ENCODE results near the gene GPC6.

Gene GPC6

GRCh38 chr13:94309576-94309975, 1083.0 kb downstream of the GPC6 start:
- TF ChIP-seq, protein P1, sequence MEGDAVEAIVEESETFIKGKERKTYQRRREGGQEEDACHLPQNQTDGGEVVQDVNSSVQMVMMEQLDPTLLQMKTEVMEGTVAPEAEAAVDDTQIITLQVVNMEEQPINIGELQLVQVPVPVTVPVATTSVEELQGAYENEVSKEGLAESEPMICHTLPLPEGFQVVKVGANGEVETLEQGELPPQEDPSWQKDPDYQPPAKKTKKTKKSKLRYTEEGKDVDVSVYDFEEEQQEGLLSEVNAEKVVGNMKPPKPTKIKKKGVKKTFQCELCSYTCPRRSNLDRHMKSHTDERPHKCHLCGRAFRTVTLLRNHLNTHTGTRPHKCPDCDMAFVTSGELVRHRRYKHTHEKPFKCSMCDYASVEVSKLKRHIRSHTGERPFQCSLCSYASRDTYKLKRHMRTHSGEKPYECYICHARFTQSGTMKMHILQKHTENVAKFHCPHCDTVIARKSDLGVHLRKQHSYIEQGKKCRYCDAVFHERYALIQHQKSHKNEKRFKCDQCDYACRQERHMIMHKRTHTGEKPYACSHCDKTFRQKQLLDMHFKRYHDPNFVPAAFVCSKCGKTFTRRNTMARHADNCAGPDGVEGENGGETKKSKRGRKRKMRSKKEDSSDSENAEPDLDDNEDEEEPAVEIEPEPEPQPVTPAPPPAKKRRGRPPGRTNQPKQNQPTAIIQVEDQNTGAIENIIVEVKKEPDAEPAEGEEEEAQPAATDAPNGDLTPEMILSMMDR (IDR thresholded peaks at IDR 0.05; ENCODE audit: low read length), result no peak
- no peak for TF ChIP-seq EZH2 (IDR thresholded peaks at IDR 0.05; ENCODE audit: borderline replicate concordance, low read length)
- no peaks in the 10 kb centered on the region for H3F3A ChIP-seq (ENCODE audit: insufficient read depth, low read length)
- no peaks in the 10 kb centered on the region for H3K27me3 ChIP-seq (ENCODE audit: insufficient read depth, low read length)
- H3K27ac ChIP-seq (ENCODE audit: low read depth, low read length, poor library complexity, severe bottlenecking), result no peak overlapping the region
- H3K36me3 ChIP-seq (ENCODE audit: insufficient read depth, low read length), result no peaks in the 10 kb centered on the region
- H3K9me2 ChIP-seq (ENCODE audit: low read depth, low read length), result no peaks in the 10 kb centered on the region
- H4K20me1 ChIP-seq (ENCODE audit: insufficient read depth, low read length), result no peaks in the 10 kb centered on the region
- no peaks in the 10 kb centered on the region for H3K4me1 ChIP-seq (ENCODE audit: insufficient read depth, low read length, severe bottlenecking)
- H3K9me3 ChIP-seq (ENCODE audit: low read length), result no peaks in the 10 kb centered on the region
- no peak overlapping the region for H3K4me3 ChIP-seq (ENCODE audit: low read depth, low read length, poor library complexity, severe bottlenecking)
- no peaks in the 10 kb centered on the region for H3K79me2 ChIP-seq (ENCODE audit: insufficient read depth, low read length)
- H2AFZ ChIP-seq (ENCODE audit: low read length), result no peak overlapping the region
- H3K9ac ChIP-seq (ENCODE audit: low read length), result no peak overlapping the region
- H3K4me2 ChIP-seq (ENCODE audit: low read length), result no peak overlapping the region

GRCh38 chr13:94309997-94310855, 1083.6 kb downstream of the GPC6 start:
- no peak overlapping the region for H3K4me2 ChIP-seq (ENCODE audit: low read length)
- no peaks in the 10 kb centered on the region for H3K36me3 ChIP-seq (ENCODE audit: insufficient read depth, low read length)
- no peaks in the 10 kb centered on the region for H4K20me1 ChIP-seq (ENCODE audit: insufficient read depth, low read length)
- H3K79me2 ChIP-seq (ENCODE audit: insufficient read depth, low read length), result no peaks in the 10 kb centered on the region
- H3K9ac ChIP-seq (ENCODE audit: low read length), result no peak overlapping the region
- no peaks in the 10 kb centered on the region for H3K9me2 ChIP-seq (ENCODE audit: low read depth, low read length)
- H3K9me3 ChIP-seq (ENCODE audit: low read length), result no peaks in the 10 kb centered on the region
- TF ChIP-seq, protein P1 (IDR thresholded peaks at IDR 0.05; ENCODE audit: low read length), result no peak
- no peak for TF ChIP-seq EZH2 (IDR thresholded peaks at IDR 0.05; ENCODE audit: borderline replicate concordance, low read length)
- no peak overlapping the region for H3K27ac ChIP-seq (ENCODE audit: low read depth, low read length, poor library complexity, severe bottlenecking)
- H3K4me1 ChIP-seq (ENCODE audit: insufficient read depth, low read length, severe bottlenecking), result no peaks in the 10 kb centered on the region
- no peaks in the 10 kb centered on the region for H3F3A ChIP-seq (ENCODE audit: insufficient read depth, low read length)
- no peak overlapping the region for H3K4me3 ChIP-seq (ENCODE audit: low read depth, low read length, poor library complexity, severe bottlenecking)
- no peaks in the 10 kb centered on the region for H3K27me3 ChIP-seq (ENCODE audit: insufficient read depth, low read length)
- H2AFZ ChIP-seq (ENCODE audit: low read length), result no peak overlapping the region

DNA sequence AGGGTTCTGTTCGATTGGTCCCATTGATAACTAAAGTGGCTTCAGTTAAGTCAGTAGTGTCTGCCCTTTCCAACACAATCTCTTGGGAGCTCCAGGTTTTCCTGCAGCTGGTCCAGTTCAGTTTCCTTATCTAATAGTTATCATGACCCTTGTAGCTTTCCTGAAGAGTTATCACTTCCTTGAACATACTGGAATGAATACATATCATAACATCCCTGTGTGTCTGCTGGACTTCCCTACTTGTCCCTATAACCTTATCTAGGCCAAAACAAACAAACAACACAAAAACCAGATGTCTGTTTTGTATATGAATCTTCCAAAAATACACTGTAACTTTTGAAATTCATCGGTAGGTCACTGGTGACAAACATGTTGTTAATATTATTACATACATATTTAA, 1085.3 kb downstream of the GPC6 start:
- no peaks in the 10 kb centered on the region for H3K27me3 ChIP-seq (ENCODE audit: insufficient read depth, low read length)
- H3K9me3 ChIP-seq (ENCODE audit: low read length), result no peaks in the 10 kb centered on the region
- H3F3A ChIP-seq (ENCODE audit: insufficient read depth, low read length), result no peaks in the 10 kb centered on the region
- H2AFZ ChIP-seq (ENCODE audit: low read length), result no peak overlapping the region
- H3K4me3 ChIP-seq (ENCODE audit: low read depth, low read length, poor library complexity, severe bottlenecking), result no peak overlapping the region
- no peaks in the 10 kb centered on the region for H4K20me1 ChIP-seq (ENCODE audit: insufficient read depth, low read length)
- H3K79me2 ChIP-seq (ENCODE audit: insufficient read depth, low read length), result no peaks in the 10 kb centered on the region
- no peaks in the 10 kb centered on the region for H3K4me1 ChIP-seq (ENCODE audit: insufficient read depth, low read length, severe bottlenecking)
- H3K4me2 ChIP-seq (ENCODE audit: low read length), result no peak overlapping the region
- H3K9me2 ChIP-seq (ENCODE audit: low read depth, low read length), result no peaks in the 10 kb centered on the region
- no peak overlapping the region for H3K9ac ChIP-seq (ENCODE audit: low read length)
- no peak overlapping the region for H3K27ac ChIP-seq (ENCODE audit: low read depth, low read length, poor library complexity, severe bottlenecking)
- TF ChIP-seq, protein P1 (IDR thresholded peaks at IDR 0.05; ENCODE audit: low read length), result no peak
- TF ChIP-seq EZH2 (IDR thresholded peaks at IDR 0.05; ENCODE audit: borderline replicate concordance, low read length), result no peak
- no peaks in the 10 kb centered on the region for H3K36me3 ChIP-seq (ENCODE audit: insufficient read depth, low read length)

Measured in OCI-LY1 (cell line).